NOMO-1 treated with DMSO at 0.1 percent for 48 hours (cell line): ENCODE results near the gene GNPTG.

ENCODE experiments used
- DNase-seq: peaks from one replicate; lab custom pipeline; 2025; ENCODE audit not compliant: unreplicated experiment; lab: John Stamatoyannopoulos, UW

GNPTG gene

DNA sequence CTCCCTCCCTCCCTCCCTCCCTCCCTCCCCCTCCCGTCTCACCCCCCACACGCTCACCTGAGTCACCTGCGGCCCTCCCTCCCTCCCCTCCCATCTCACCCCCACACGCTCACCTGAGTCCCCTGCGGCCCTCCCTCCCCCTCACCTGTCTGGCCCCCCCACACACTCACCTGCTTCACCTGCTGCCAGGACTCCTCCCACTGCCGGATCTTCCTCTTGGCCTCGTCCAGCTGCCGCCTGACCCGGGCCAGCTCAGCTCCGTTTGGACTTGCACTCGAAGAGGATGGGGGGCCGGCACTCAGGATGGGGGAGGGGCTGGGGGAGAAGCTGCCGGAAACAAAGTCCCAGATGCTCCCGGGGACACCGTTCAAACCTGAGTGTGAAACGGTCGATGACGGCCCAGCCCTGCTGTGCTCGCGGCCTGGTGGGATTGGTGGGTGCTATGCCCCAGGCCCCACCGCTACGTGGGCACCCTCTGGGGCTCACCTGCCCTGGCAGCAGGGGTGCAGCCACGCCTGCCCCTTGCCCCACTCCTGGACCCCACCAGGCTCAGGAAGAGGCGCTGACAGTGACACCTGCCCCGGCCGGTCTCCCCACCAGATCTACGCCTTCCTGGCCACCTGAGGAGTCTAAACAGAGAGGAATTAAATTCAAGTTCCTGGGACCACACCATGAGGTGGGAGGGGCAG, 15.9 kb downstream of the GNPTG start:
- no peak for DNase-seq

GRCh38 chr16:1371054-1371978, 19.6 kb downstream of the GNPTG start:
- DNase-seq: no peak

- DNase-seq: no peak
Observed at GRCh38 chr16:1372292-1372950, 20.7 kb downstream of the GNPTG start.

GRCh38 chr16:1374418-1375297, 22.9 kb downstream of the GNPTG start:
- DNase-seq: no peak

- no peak for DNase-seq
Observed at GRCh38 chr16:1375298-1375640, 23.5 kb downstream of the GNPTG start.

DNA sequence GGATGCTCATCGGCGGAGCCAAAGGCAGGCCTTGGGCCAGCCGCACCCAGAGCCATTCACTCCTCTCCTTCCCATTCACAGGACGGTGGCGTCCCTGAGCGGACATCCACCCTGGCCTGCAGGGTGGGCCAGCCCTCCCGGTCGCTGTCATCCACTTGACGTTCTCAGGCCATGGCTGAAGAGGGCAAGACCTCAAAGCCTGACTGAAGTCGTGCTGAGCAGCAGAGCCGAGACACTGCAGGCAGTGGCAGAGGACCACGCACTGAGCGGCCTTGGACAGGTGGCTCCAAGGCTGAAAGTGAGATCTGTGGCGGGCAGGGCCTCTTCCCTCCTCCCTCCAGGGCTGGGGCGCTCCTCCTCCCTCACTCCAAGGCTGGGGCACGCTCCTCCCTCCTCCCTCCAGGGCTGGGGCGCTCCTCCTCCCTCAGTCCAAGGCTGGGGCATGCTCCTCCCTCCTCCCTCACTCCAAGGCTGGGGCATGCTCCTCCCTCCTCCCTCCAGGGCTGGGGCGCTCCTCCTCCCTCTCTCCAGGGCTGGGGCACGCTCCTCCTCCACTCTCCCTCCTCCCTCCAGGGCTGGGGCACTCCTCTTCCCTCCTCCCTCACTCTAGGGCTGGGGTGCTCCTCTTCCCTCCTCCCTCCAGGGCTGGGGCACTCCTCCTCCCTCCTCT, 24.1 kb downstream of the GNPTG start:
- no peak for DNase-seq

DNA sequence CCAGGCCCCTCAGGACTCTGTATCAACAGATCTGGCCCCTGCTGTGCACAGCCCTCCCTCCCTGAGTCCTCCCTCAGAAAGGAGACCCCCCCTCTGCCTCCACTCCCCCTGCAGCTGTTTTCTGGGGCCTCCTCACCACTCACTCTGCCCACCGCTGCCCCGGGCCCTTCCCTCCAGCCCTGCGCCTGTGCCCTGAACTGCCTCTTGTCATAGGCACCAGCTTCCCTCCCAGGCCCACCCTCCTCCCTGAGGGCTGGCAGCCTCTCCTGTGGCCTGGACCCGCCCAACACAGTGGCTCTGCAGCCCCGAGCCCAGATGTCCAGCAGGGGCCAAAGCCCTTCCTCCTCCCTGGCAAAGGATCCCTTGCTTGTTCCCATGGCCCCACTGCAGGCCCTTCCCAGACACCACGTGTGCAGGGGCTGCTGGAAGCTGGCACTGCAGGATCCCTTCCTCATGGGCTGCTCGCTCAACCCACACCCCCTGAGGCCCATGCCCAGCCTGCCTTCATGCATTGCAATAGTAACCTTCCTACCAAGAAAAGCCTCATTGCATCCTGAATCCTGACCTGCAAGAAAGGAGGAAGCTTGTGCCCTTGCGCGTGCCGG, 25.8 kb downstream of the GNPTG start:
- no peak for DNase-seq

DNA sequence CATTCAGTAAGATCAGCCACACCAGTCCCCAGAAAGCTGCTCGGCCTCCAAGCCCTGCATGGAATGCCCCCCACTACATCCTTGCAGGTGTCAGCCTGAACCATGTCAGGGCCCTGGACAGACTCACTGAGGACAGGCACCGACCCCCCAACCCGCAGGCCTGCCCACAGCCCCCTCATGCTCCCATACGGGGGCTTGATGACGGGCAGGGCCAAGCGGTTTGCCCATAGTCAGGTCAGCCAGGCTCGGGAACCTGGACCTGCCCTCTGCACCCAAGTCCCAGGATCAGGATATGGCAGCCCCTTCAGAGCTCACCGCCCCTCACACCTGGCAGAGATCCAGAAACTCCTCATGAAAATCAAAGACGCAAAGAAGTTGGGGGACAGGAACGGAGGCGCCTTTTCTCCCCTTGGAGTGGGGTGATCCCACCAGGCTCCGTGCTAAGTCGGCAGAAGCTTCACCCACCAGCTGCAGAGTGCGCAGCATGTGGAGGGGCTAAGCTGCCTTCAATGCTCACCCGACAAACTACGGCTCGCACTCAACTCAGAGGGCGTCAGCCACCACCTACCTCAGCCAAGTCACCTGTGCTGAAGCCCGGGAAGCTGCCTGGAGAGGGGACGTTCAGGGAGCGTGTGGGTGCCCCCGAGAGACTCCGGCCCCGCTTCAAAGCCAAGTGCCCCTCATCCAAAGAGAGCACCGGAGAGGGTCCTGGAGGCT, 26.5 kb downstream of the GNPTG start:
- DNase-seq: no peak

DNA sequence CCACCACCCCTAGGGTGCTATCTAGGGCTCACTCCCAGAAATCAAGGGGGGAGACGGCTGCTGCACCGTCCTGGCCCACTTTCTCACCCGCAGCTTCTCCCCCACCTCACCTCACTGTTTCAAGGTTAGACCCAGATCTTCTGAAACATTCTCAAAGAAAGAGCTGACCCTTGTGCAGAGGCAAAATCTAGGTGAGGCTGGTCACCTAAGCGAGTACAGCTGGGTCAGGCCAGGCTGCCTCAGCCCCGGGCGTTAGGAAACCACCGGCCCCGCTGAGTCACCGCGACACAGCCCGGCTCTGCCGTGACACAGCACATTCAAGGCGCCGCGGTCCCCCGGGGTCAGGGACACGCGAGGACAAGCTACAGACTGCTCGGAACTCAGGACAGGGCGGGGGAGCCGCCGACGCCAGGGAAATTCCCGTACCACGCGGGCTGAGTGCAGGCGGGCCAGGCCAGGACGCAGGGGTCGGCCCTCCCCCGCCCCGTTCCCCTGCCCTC, 27.1 kb downstream of the GNPTG start:
- DNase-seq: peak; percentile 65

- DNase-seq: peak; percentile 30
Observed at GRCh38 chr16:1379304-1380076, 27.8 kb downstream of the GNPTG start.

DNA sequence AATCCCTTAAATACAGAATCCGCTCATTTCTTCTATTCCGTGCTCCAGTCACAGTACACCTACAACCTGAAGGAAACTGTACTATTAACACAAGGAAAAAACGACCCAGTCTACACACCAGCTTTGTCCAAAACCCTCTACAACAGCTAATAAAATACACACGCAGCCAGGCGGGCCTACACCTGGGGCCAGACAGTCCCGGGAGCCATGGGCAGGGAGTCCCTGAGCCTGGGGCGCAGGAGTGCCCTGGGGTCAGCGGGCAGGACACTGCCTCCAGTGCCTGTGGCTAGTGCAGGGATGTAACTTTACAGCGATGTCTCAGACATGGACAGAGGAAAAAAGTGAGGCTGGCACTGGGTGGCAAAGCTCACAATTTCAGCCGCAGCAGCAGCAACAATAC, 28.5 kb downstream of the GNPTG start:
- no peak for DNase-seq

- no peak for DNase-seq
Observed at GRCh38 chr16:1381612-1382406, 30.1 kb downstream of the GNPTG start.

DNA sequence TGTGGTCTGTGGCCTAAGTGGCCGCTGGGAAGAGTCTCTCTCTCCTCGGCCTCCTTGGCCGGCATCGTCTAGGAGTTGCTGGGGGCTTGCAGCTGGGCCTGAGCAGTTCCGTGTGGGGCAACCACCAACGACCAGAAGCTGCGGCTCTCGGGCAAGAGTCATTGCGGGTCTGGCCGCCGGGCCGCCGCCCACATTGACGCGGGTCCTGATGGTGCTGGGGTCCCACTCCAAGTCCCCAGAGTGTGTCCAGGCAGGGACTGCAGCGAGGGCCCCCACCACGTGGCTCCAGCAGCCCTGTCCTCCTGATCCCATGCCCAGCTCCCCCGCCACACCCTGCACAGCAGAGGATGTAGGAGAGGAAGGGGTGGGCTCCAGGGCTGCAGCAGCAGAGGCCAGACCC, 31.8 kb downstream of the GNPTG start:
- no peak for DNase-seq

DNA sequence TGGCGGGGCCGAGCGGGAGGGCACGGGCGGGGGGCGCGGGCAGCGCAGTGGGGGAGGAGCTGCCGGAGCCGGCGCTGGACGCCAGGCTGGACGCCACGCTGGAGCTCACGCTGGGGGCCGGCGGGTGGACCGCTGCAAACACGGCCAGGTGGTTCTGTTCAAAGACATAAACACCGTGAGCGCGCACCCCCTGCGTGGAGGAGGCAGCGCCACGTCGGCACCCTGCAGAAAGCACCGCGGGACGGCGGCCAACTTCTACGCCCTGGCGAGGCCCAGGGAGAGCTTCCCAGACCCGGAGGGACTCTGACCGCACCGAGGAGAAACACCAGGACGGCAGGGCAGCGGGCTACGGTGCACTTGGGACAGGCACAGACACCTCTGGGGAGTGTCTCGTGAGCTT, 33.5 kb downstream of the GNPTG start:
- DNase-seq: no peak

GRCh38 chr16:1387331-1387730, 35.6 kb downstream of the GNPTG start:
- DNase-seq: no peak

DNA sequence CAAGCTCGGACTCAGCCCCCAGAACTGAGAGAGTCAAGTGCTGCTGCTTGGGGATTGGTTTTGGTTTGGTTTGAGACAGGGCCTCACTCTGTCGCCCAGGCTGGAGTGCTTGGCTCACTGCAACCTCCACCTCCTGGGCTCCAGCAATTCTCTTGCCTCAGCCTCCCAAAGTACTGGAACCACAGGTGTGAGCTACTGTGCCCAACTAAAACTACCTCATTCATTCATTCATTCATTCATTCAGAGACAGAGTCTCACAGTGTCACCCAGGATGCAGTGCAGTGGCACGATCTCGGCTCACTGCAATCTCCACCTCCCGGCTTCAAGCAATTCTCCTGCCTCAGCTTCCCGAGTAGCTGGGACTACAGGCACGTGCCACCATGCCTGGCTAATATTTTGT, 38.0 kb downstream of the GNPTG start:
- no peak for DNase-seq

DNA sequence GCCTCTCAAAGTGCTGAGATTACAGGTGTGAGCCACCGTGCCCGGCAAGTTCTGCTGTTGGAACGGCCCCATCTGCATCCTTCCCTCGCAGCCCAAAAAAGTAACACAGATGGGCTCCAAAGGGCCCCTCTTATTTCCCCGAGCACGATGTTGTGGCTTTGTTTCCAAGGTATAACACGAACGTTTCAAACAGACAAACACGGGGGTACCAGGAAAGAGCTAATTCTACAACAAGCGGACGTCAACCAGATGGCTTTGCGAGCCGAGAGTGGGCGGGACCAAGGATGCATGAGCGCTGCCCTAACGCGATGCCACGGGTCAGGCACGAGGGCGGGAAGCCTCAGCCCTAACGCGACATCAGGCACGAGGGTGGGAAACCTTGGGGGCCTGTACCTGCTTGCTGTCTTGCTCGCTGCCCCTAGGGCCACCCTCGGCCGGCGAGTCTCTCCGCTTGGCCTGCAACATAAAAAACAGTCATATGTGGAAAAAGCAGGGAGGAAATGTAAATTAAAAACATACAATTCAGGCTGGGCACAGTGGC, 38.6 kb downstream of the GNPTG start:
- no peak for DNase-seq
